ENCODE data around the gene TMEM63B. TPM values are rescaled to one million over a fixed set of nuclear protein-coding genes. Genes with fewer than 3 reads are reported as not detected.

TMEM63B gene
- polyA plus RNA-seq, 3 donors: 1.3 to 25.7 (median 1.9) TPM

- Histone ChIP-seq H3K4me3 (replicated peaks in 1 of 3; ENCODE audit: low read depth in 2 of 3, low read length in 3 of 3) (no peak overlapping the region), H3K27me3 (ENCODE audit: control insufficient read depth in 2 of 2, insufficient read depth in 2 of 2, low read length in 2 of 2) (no peaks in the 10 kb centered on the region), H3K79me2 (ENCODE audit: insufficient read depth, low read length) (no peaks in the 10 kb centered on the region), H2AFZ (ENCODE audit: insufficient read depth, low read depth, low read length, poor library complexity, severe bottlenecking) (no peak overlapping the region), H3K4me2 (replicated peaks; ENCODE audit: extremely low read depth, low read length, poor library complexity, severe bottlenecking) (no peak overlapping the region), H4K20me1 (ENCODE audit: insufficient read depth, low read length) (no peaks in the 10 kb centered on the region), H3K9me3 (replicated peaks in 1 of 2; ENCODE audit: control insufficient read depth in 1 of 2, insufficient read depth in 1 of 2, low read length in 2 of 2) (no peaks in the 10 kb centered on the region), H3K9ac (ENCODE audit: insufficient read depth, low read length, poor library complexity, severe bottlenecking) (no peak overlapping the region), H3K27ac (ENCODE audit: low read depth in 1 of 2, low read length in 2 of 2) (no peak overlapping the region), H3K36me3 (replicated peaks in 1 of 2; ENCODE audit: control insufficient read depth in 1 of 2, insufficient read depth in 2 of 2, low read length in 2 of 2) (peaks cover 39 to 82% of the 10 kb centered on the region in 2 donors), H3K4me1 (ENCODE audit: control insufficient read depth in 1 of 2, insufficient read depth in 2 of 2, low read length in 2 of 2) (no peaks in the 10 kb centered on the region)
- H3K27ac Mint-ChIP-seq: peak overlapping the region in 4 of 7 donors; percentile 4 to 57 (median 44)
- H3K4me1 Mint-ChIP-seq: no peaks in the 10 kb centered on the region
- H3K36me3 Mint-ChIP-seq: peaks cover 69 to 83% of the 10 kb centered on the region in 2 donors
- intact Hi-C loops (cut with micrococcal nuclease): no loop called here
- H3K4me3 Mint-ChIP-seq: no peak overlapping the region
- no peak for DNase-seq
- TF ChIP-seq CTCF (IDR thresholded peaks at IDR 0.05): no peak
- peaks cover under 1 to 3% (median 2%) of the 10 kb centered on the region in 3 donors for H3K27me3 Mint-ChIP-seq (ENCODE audit: low read depth in 3 of 3)
- peaks cover 0 to 2% (median 0%) of the 10 kb centered on the region in 7 donors for H3K9me3 Mint-ChIP-seq
These were observed 18.5 kb downstream of the TMEM63B start for GRCh38 chr6:44145839-44146238.

- Mint-ChIP-seq H3K4me1 (peaks cover 3% of the 10 kb centered on the region), H3K27ac (peak overlapping the region in 1 of 7 donors; percentile 40), H3K27me3 (ENCODE audit: low read depth in 3 of 3) (peaks cover 0 to 5% (median 3%) of the 10 kb centered on the region in 3 donors), H3K9me3 (peaks cover 0 to 2% (median 0%) of the 10 kb centered on the region in 7 donors), H3K36me3 (peaks cover 62 to 74% of the 10 kb centered on the region in 2 donors), H3K4me3 (no peak overlapping the region)
- TF ChIP-seq CTCF (IDR thresholded peaks at IDR 0.05): no peak
- no peak overlapping the region for H3K4me3 ChIP-seq (replicated peaks in 1 of 3; ENCODE audit: low read depth in 2 of 3, low read length in 3 of 3)
- no peaks in the 10 kb centered on the region for H3K27me3 ChIP-seq (ENCODE audit: control insufficient read depth in 2 of 2, insufficient read depth in 2 of 2, low read length in 2 of 2)
- H3K9ac ChIP-seq (ENCODE audit: insufficient read depth, low read length, poor library complexity, severe bottlenecking): no peak overlapping the region
- H2AFZ ChIP-seq (ENCODE audit: insufficient read depth, low read depth, low read length, poor library complexity, severe bottlenecking): no peak overlapping the region
- no peak overlapping the region for H3K27ac ChIP-seq (ENCODE audit: low read depth in 1 of 2, low read length in 2 of 2)
- H3K79me2 ChIP-seq (ENCODE audit: insufficient read depth, low read length): no peaks in the 10 kb centered on the region
- no peak for DNase-seq
- H3K9me3 ChIP-seq (replicated peaks in 1 of 2; ENCODE audit: control insufficient read depth in 1 of 2, insufficient read depth in 1 of 2, low read length in 2 of 2): no peaks in the 10 kb centered on the region
- WGBS (ENCODE audit: insufficient coverage): 96% methylated on average over 5 of the region's 10 CpGs
- peaks cover 0 to 3% of the 10 kb centered on the region in 2 donors for H3K4me1 ChIP-seq (ENCODE audit: control insufficient read depth in 1 of 2, insufficient read depth in 2 of 2, low read length in 2 of 2)
- peaks cover 6% of the 10 kb centered on the region for H4K20me1 ChIP-seq (ENCODE audit: insufficient read depth, low read length)
- H3K4me2 ChIP-seq (replicated peaks; ENCODE audit: extremely low read depth, low read length, poor library complexity, severe bottlenecking): no peak overlapping the region
- peaks cover 31 to 74% of the 10 kb centered on the region in 2 donors for H3K36me3 ChIP-seq (replicated peaks in 1 of 2; ENCODE audit: control insufficient read depth in 1 of 2, insufficient read depth in 2 of 2, low read length in 2 of 2)
- intact Hi-C loops (cut with micrococcal nuclease): no loop called here
These were observed 19.3 kb downstream of the TMEM63B start for GRCh38 chr6:44146685-44147084.
